ENCODE data around the gene MAPK8IP2. TPM values are rescaled to one million over a fixed set of nuclear protein-coding genes. Genes with fewer than 3 reads are reported as not detected.
"Not testable (repeated sequence)": the region's sequence is repeated elsewhere in the genome, so short reads cannot be mapped to it uniquely, and the experiment has no call there.

The MAPK8IP2 gene
- total RNA-seq, 2 donors from 2014 or later: 0.50 to 0.65 TPM

- H3K4me1 Mint-ChIP-seq: peaks cover 32% of the 10 kb centered on the region
- peaks cover 5% of the 10 kb centered on the region for H3K36me3 Mint-ChIP-seq (ENCODE audit: low read depth)
- H3K27ac Mint-ChIP-seq: no peak overlapping the region
- H3K4me3 Mint-ChIP-seq: no peak overlapping the region
- no peak for ATAC-seq (replicated peaks)
- no peaks in the 10 kb centered on the region for H3K9me3 Mint-ChIP-seq
- no peaks in the 10 kb centered on the region for H3K27me3 Mint-ChIP-seq
These were observed 24.6 kb downstream of the MAPK8IP2 start for GRCh38 chr22:50625131-50625567.

- peaks cover 5% of the 10 kb centered on the region for H3K36me3 Mint-ChIP-seq (ENCODE audit: low read depth)
- peaks cover 30% of the 10 kb centered on the region for H3K4me1 Mint-ChIP-seq
- no peak overlapping the region for H3K4me3 Mint-ChIP-seq
- no peaks in the 10 kb centered on the region for H3K9me3 Mint-ChIP-seq
- no peak for ATAC-seq (replicated peaks)
- no peaks in the 10 kb centered on the region for H3K27me3 Mint-ChIP-seq
- no peak overlapping the region for H3K27ac Mint-ChIP-seq
These were observed 25.1 kb downstream of the MAPK8IP2 start for GRCh38 chr22:50625568-50626313.

GRCh38 chr22:50626314-50626849 is 25.8 kb downstream of the MAPK8IP2 start:
- no peaks in the 10 kb centered on the region for H3K27me3 Mint-ChIP-seq
- ATAC-seq (replicated peaks): no peak
- H3K4me1 Mint-ChIP-seq: peaks cover 25% of the 10 kb centered on the region
- peak overlapping the region; percentile 73 for H3K27ac Mint-ChIP-seq
- peaks cover 5% of the 10 kb centered on the region for H3K36me3 Mint-ChIP-seq (ENCODE audit: low read depth)
- no peaks in the 10 kb centered on the region for H3K9me3 Mint-ChIP-seq
- peak overlapping the region; percentile 88 for H3K4me3 Mint-ChIP-seq

GRCh38 chr22:50626850-50627641 is 26.5 kb downstream of the MAPK8IP2 start:
- H3K36me3 Mint-ChIP-seq (ENCODE audit: low read depth): peaks cover 5% of the 10 kb centered on the region
- ATAC-seq (replicated peaks): no peak
- peak overlapping the region; percentile 73 for H3K27ac Mint-ChIP-seq
- H3K27me3 Mint-ChIP-seq: no peaks in the 10 kb centered on the region
- H3K4me3 Mint-ChIP-seq: peak overlapping the region; percentile 88
- no peaks in the 10 kb centered on the region for H3K9me3 Mint-ChIP-seq
- peaks cover 18% of the 10 kb centered on the region for H3K4me1 Mint-ChIP-seq

GRCh38 chr22:50627642-50628542 is 27.3 kb downstream of the MAPK8IP2 start, which contains the start of gene ARSA:
Gene ARSA, minus strand, starts transcription at chr22:50628152. Its CDS starts 373 bp downstream, at chr22:50627779.
- Mint-ChIP-seq H3K4me3 (peak within 1 kb of the TSS; percentile 88), H3K27me3 (no peaks in the 10 kb centered on the region), H3K36me3 (ENCODE audit: low read depth) (peaks cover 5% of the 10 kb centered on the region), H3K27ac (peak within 1 kb of the TSS; percentile 83), H3K9me3 (no peaks in the 10 kb centered on the region), H3K4me1 (peaks cover 15% of the 10 kb centered on the region)
- peak; percentile 96 for ATAC-seq (replicated peaks)

- Mint-ChIP-seq H3K36me3 (ENCODE audit: low read depth) (peaks cover 5% of the 10 kb centered on the region), H3K4me3 (peak overlapping the region; percentile 88), H3K4me1 (peaks cover 15% of the 10 kb centered on the region), H3K9me3 (no peaks in the 10 kb centered on the region), H3K27me3 (no peaks in the 10 kb centered on the region), H3K27ac (peak overlapping the region; percentile 83)
- ATAC-seq (replicated peaks): no peak
These were observed 28.0 kb downstream of the MAPK8IP2 start for GRCh38 chr22:50628543-50629134.

- Mint-ChIP-seq H3K36me3 (ENCODE audit: low read depth) (peaks cover 5% of the 10 kb centered on the region), H3K27me3 (no peaks in the 10 kb centered on the region), H3K9me3 (no peaks in the 10 kb centered on the region), H3K27ac (no peak overlapping the region), H3K4me1 (peaks cover 15% of the 10 kb centered on the region), H3K4me3 (peak overlapping the region; percentile 88)
- no peak for ATAC-seq (replicated peaks)
These were observed 29.8 kb downstream of the MAPK8IP2 start for GRCh38 chr22:50630376-50630775.

- ATAC-seq (replicated peaks): no peak
- H3K27me3 Mint-ChIP-seq: no peaks in the 10 kb centered on the region
- H3K27ac Mint-ChIP-seq: no peak overlapping the region
- peaks cover 15% of the 10 kb centered on the region for H3K4me1 Mint-ChIP-seq
- H3K4me3 Mint-ChIP-seq: no peak overlapping the region
- H3K36me3 Mint-ChIP-seq (ENCODE audit: low read depth): no peaks in the 10 kb centered on the region
- H3K9me3 Mint-ChIP-seq: no peaks in the 10 kb centered on the region
These were observed 32.5 kb downstream of the MAPK8IP2 start for GRCh38 chr22:50633086-50633485.

GRCh38 chr22:50633771-50634170 is 33.2 kb downstream of the MAPK8IP2 start:
- Mint-ChIP-seq H3K4me1 (peaks cover 10% of the 10 kb centered on the region), H3K27ac (no peak overlapping the region), H3K27me3 (no peaks in the 10 kb centered on the region), H3K36me3 (ENCODE audit: low read depth) (no peaks in the 10 kb centered on the region), H3K4me3 (no peak overlapping the region), H3K9me3 (no peaks in the 10 kb centered on the region)
- ATAC-seq (replicated peaks): no peak

- no peak overlapping the region for H3K27ac Mint-ChIP-seq
- no peaks in the 10 kb centered on the region for H3K4me1 Mint-ChIP-seq
- ATAC-seq (replicated peaks): no peak
- no peak overlapping the region for H3K4me3 Mint-ChIP-seq
- no peaks in the 10 kb centered on the region for H3K27me3 Mint-ChIP-seq
- no peaks in the 10 kb centered on the region for H3K36me3 Mint-ChIP-seq (ENCODE audit: low read depth)
- H3K9me3 Mint-ChIP-seq: no peaks in the 10 kb centered on the region
These were observed 35.0 kb downstream of the MAPK8IP2 start for GRCh38 chr22:50635591-50635990.

GRCh38 chr22:50640296-50640695 is 39.7 kb downstream of the MAPK8IP2 start:
- not testable (repeated sequence) for H3K9me3 Mint-ChIP-seq; H3K27ac Mint-ChIP-seq; H3K4me3 Mint-ChIP-seq; H3K36me3 Mint-ChIP-seq (ENCODE audit: low read depth); H3K27me3 Mint-ChIP-seq; ATAC-seq (replicated peaks); H3K4me1 Mint-ChIP-seq

- Mint-ChIP-seq H3K36me3 (ENCODE audit: low read depth) (no peaks in the 10 kb centered on the region), H3K27ac (no peak overlapping the region), H3K4me1 (no peaks in the 10 kb centered on the region), H3K9me3 (no peaks in the 10 kb centered on the region), H3K27me3 (peaks cover 11% of the 10 kb centered on the region), H3K4me3 (no peak overlapping the region)
- ATAC-seq (replicated peaks): no peak
These were observed 40.5 kb downstream of the MAPK8IP2 start for GRCh38 chr22:50640857-50641647.
